ENCODE results near the gene PDGFC.

PDGFC gene

DNA sequence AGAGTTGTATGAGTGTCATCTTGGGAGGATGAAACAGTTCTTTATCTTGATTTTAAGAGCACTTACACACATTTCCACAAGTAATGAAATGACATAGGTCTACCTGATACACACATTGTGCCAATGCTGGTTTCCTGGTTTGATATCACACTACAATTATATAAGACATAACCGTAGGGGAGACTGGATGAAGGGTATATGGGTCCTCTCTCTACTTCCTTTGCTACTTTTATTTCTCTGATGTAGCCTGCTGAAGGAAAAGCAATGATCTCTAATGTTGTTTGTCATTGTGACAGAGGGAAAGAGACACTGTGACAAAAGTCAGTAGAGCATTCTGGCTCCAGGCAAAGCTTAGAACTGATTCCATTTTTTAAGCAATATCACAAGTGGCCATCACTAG, 238.0 kb downstream of the PDGFC start:
- no peak for DNase-seq

DNA sequence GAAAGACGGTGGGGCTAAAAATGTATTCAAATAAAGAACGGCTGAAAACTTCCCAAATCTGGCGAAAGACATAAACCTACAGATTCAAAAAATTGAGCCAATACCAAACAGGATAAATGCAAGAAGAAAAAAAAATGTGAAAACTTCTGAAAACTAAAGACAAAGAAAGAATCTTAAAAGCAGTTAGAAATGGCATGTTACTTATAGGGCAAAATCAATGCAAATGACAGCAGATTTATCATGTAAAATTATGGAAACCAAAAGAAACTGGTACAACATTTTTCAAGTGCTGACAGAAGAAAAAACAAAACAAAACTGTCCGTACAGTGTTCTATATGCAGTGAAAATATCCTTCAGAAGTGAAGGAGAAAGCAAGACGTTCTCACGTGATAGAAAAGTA, 239.0 kb downstream of the PDGFC start:
- DNase-seq: no peak

DNA sequence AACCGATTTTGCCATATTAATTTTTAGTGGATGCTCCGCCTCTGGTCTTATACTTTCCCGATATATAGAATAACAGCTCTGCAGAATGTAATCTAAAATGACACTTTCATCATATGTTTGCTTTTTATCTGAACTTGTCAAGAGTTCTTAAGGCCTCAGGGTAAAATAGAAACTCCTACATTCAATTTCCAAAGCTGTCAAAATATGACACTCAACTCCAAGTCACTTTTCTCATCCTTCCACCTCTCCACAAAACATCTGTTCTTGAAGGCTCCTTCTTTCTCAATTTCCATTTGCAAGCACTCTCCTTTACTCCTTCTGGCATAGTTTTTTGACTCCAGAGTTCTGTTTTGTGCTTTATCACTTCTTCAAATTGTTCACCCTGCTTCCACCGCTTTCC, 242.2 kb downstream of the PDGFC start:
- no peak for DNase-seq

DNA sequence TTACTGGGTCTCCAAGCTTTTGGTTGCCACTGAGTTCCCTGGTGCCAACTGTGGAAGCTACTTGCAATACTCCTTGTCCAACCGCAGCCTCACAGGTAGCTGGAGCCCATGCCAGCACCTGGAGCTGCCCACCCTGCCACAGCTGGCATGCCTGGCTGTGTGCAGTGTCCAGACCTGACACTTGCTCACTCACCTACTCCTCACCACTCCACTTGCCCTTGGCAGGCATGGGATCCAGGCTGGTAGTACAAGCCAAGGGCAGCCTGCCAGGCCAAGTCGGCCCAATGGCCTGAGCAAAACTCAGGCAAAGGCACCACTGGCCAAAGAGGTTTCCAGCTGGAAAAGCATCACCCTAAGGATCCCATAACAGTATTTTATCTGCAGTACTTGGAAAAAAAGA, 246.3 kb downstream of the PDGFC start:
- no peak for DNase-seq

DNA sequence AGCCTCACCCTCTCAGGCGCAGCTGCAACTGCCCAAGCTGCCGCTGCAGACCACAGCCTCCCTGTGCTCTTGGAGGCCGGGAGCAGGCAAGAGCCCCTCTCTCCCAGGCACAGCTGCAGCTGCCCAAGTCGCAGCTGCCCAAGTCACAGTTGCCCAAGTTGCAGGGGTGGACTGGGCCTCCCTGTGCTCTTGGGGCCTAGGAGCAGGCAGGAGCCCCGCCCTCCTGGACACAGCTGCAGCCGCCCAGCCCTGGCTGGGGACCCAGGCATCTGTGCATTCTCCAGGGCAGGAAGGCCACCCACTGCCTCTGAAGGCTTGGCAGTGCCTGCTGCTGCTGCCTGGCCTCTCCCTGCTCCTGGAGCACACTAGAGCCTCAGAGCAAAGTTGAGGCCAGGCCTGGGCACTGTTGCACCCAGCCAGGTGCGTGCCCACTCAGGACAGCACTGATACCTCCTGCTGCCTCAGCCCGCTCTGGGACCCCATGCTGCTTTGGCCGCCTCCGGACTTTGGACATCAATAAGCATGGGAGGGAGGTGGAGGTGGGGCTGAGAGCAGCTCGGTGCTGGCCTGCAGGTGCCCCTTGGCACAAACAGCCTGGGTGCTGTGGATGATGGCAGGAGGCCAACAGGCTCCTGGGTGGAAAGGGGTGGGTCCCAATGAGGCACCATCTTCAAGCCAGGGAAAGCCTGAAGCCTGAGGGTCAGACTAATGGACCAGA, 247.5 kb downstream of the PDGFC start:
- DNase-seq: no peak

DNA sequence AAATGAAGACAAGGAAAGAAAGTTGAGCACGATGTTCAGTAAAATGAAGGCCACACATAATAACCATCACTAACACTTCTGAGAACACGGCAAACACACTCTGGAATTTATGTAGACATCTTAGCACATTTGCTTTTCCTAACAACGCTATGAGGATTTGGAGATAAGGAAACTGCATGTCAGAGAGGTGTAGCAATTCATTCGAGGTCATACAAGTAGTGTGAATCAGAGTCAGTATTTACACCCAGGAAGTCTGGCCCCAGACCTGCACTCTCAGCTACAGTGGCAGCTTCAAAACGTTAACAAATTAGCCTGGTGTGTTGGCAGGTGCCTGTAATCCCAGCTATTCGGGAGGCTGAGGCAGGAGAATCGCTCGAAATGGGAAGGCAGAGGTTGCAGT, 253.4 kb downstream of the PDGFC start:
- no peak for DNase-seq

DNA sequence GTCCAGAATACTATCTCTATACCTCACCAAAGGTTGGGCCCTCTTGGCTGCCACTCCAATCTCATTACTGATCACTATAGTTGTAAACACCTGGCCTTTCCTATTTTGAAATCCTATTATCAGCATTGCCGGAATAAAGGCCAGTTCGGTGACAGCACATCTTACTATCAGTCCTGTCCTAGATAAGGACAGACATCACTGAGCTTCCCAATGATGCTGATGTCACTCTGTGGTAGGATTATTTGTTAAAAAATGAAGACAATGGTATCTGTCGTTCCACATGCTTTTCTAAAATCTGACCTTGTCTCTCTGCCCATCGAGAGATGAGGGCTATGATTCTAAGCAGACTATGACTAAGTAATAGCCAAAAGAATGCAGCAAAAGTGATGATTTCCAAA, 260.4 kb downstream of the PDGFC start:
- DNase-seq: no peak
